ENCODE data around the gene GABRG1.

DNA sequence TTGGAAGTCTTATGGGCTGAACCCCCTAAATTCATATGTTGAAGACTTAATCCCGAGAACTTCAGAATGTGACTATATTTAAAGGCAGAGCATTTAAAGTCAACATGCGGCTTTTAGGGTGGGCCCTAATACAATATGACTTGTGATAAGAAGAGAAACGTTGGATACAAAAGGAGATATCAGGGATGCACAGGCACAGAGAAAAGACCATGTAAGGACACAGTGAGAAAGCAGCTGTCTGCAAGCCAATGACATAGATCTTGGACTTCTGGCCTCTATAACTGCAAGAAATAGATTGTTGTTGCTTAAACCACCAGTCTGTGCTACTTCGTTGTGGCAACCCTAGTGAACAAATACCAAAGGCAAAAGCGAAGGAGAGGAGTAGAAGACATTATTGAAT, 42.2 kb downstream of the GABRG1 start:
- TF ChIP-seq SUZ12 (IDR thresholded peaks at IDR 0.05; ENCODE audit: extremely low read depth, insufficient read depth, insufficient read length) (no peak), ZNF274 (IDR thresholded peaks at IDR 0.05; ENCODE audit: low read depth, low read length) (no peak), YY1 (IDR thresholded peaks at IDR 0.05; ENCODE audit: insufficient read depth, insufficient read length) (no peak)
